Retina (tissue), 1 donor: ENCODE results near the gene CPXM2.

Experiments used
- DNase-seq: peaks from one replicate; pipeline ENCODE4 v3.0.0-alpha.2; 2016

The CPXM2 gene

DNA sequence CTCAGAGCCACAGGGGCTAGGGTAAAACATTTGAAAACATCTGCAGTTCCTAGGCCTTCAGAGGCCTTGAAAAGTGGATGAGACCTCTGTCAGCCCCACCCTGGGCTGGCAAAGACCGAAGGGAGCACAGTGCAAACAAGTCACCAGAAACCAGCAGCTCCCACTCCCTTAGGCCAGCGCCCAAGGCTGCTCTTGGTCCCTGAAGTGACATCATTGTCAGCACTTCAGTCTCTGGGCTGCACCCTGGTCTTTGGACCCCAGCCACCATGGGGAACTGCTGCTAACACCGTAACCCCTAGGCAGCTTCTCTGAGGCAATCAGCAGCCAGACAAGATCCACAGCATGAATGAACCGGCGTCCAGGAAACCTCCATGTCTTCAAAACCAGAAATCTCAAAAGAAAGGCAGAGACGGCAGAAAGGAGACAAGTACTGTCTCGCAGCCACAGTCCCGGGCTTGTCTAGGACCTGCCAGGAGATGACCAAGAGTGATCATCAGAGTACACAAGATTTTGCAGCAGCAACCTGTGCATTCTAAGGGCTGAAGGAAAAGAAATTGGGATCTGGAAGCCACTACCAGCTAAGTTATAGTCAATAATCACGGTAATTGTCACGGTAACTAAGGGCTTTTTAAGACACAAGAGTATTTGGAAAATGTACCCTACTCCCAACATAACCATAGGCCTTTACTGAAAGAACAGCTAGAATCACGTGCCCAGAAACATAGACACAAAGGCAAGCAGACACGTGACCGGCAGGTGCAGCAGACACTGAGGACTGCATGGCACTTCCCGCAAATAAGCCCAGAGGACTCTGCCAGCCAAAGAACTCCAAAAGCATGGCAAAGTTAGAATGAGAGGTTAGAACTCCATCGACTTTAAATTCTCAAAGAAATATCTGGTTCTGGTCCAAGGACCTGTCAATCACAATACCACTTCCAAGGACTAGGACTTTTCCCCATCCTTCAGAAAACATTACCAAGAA lies 23.3 kb downstream of the CPXM2 start:
- no peak for DNase-seq

DNA sequence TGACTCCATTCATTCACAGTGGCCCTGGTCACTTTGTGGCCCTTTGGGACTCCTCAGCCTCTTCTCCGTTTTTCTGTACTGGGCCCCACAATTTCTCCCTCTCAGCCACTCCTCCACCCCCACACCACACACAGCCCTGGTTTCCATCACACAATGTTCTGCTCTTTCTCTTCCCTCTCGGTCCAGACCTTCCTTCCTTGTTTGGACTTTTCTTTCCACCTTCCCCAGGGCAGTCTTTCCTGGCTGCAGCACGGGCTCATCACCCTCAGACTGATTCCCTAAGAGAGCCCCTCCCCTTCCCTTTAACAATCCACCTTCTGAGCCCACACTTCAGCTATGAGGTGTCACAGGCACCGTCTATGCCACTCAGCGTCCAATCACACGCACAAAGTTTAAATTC lies 25.7 kb downstream of the CPXM2 start:
- no peak for DNase-seq

DNA sequence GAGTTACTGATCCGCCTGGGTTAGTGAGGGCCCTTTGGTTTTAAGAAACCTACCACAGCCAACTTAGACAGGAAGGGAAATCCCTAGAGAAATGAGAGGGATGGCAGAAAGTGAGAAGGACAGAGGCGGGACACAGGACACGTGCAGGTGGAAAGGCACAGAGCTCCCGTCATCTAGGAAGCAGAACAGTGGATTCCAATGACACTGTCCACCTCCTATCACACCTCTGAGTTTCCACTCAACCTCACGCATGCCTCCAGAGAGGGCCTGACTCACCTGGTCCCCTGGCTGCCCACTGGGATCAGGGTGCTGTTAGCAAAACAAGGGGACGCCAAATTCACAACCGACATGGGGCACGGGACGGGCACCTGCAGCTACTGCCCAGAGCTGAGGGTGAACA lies 26.3 kb downstream of the CPXM2 start:
- no peak for DNase-seq

DNA sequence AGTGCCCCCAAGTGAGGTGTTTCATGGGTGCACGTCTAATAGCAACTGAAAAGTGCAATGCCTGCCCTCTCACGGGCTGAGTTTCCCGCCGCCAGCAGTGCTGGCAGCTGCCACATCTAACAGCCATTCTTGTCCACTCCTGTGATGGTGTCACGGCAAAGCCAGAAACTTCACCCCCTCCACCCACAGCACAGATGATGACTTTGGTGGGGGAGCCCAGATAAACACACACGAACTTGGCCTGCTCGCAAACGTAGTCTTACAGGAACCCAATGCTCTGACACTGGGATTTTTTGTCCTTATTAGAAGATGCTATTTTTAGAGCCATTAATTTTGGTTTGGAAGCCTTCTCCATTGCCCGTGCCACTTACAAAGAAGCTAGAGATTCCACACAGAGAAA lies 26.7 kb downstream of the CPXM2 start:
- no peak for DNase-seq

DNA sequence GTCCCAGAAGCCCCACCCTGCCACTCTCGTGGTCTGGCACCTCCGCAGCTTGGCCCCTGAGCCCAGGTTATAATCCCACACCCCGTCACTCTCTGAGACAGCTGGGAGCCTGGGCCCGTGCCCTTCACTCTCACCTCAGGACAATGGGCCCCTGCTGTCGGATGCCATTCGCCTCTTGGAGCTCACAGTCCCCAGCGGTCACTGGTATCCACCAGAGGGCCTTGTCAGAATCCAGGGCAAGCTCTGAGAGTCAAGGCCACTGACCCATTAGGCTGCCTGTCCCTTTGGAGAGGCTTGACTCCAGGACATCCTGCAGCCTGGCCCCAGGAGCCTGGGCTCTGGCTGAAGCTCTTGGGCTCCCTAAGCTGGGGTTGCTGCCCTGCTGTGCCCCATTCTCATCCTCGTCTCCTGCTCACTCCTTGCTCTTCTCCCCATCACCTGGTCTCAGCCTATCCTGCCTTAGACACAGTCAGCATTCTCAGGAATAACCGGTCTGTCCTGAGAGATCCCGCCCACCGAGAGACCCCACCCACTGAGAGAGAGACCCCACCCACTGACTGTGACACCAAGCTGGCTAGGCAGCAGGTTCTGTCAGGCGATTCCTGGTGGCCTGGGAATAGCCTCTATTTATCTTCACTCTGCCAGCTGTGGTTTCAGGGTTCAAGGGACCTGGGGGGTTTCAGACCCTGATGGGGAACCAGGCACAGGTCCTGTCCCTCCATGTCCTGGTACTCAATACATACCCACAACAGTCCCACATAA lies 27.7 kb downstream of the CPXM2 start:
- DNase-seq, result no peak

DNA sequence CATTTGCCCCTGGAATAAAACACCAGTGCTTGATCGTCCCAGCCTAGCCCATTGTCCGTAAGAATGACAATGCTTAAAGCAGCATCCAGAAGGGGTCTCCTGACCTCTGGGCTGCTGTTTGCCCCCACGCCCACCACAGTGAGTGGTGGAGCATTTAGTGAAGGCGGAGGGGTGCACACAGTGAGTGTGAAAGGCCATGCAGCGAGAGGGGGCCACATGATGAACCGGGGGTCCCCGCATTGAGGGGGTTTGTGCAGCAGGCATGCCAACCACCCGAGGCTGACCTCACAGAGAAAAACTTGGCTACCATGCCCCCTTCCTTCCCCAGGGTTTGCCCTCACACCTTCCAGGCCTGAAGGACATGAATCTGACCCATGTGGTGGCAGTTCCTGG lies 28.4 kb downstream of the CPXM2 start:
- DNase-seq, result no peak

DNA sequence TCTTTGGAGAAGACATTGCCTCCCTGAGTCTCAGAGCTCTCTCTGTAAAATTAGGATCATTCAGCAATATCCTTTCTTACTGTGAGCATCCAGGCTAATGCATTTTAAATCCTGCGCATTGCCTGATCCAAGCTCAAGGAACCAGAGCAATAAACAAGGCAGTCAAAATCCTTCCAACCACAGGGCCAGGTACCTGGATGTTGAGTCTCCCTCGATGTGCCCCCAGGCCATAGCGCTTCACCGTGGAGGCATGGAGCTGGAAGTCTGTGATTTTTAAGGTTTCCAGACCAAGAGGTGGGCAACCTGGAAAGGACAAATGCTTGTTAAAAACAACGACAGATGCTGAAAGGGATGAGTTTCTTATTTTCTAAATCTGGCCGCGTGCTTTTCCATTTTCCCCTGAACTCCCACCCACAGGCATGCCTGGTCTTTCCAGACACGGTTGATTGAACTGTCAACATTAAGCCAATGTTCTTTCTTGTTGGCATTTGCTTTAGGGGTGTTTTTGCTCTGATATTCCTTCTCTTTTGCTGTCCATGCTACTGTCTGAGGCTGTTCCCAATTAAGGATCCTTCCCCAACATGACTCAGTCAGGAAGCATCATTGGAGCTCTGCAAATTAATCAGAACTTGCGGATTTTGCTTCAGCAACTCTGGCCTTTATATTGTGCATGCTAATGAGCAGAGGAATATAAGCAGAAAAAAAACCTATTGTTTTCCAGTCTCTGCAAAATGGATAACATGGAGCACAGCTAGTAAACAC lies 29.0 kb downstream of the CPXM2 start:
- no peak for DNase-seq

DNA sequence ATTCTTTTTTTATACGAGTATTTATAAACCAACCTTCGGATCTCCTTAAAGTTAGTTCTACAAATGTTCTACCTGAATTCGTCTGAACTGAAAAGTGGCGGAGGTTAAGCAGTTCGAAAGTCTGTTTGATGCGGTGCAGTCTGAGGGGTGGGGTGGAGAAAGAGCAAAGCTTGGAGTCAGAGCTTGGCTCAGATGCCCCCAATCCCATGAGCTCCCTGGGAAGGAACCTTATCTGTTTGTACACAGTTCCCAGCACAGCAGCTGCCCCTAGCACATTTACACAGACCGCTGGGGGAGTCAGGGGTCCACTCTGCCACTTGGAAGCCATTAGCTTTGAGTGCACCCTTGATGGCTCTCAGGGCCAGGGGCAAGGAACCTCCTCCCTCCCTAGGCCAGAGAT lies 30.8 kb downstream of the CPXM2 start:
- no peak for DNase-seq

DNA sequence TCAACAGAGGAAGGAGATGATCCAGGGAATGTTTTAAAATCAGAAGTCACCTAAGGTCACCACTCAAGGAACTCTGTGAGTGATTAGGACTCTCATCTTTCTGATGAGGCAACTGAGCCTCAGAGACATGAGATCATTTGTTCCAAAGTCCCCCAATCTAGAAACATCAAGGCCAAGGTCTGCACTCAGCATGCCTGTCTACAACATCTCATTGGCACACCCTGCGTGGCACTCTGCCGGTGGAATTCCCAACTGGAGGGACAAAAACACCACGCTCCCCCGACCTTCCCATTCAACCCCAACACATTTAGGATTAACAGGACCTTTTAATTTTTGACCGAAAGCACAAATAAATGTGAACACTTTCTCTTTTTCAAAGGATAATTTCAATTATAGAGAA lies 31.4 kb downstream of the CPXM2 start:
- no peak for DNase-seq

DNA sequence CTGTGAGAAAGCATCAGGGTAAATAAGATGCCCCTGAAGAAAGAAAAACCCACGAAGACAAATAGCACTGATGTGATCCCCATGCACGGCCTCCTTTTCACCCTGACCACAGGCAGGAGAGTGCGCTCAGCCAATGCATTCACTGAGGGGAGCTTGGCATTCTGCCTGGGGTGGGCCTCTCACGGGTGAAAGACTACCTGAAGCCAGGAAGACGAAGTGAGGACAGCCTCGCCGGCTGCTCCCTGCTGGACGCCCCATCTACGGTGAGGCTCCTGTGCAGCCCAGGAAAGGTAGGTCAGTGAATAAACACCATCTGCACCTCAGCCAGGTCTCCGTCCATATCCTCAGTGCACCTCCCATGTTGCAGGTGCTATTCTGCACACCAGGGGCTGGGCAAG lies 32.0 kb downstream of the CPXM2 start:
- no peak for DNase-seq

DNA sequence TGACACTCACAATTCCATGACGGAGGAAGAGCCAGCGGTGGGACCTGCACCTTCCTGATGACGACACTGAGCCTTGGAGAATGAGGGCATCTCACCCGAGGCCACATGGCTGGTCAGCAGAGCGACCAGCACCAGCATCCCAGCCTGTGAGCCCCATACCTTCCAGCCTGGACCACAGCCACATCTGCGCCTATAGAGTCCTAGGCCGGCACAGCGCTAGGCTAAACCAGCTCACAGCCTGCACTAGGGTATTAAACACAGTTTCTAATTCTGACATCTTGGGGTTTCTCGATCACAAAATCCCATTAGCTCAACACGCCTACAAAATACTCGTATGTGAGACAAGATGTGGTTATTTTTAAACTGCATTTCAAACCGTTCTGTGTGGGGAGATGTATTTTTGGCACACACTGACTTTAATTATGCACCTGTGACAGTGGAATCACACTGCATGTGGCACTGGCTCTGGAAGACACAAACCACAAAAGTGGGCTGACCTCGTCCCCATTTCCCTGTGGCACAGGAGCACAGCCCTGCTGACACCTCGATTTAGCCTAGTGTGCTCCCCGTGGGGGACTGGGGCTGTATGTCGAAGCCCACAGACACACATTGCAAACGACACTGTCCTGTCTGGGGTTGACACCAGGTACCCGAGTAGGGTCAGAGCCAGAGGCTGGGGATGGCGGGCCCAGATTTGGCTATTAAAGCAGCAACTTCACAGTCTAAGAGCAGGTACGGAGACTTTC lies 32.5 kb downstream of the CPXM2 start:
- DNase-seq, result no peak

DNA sequence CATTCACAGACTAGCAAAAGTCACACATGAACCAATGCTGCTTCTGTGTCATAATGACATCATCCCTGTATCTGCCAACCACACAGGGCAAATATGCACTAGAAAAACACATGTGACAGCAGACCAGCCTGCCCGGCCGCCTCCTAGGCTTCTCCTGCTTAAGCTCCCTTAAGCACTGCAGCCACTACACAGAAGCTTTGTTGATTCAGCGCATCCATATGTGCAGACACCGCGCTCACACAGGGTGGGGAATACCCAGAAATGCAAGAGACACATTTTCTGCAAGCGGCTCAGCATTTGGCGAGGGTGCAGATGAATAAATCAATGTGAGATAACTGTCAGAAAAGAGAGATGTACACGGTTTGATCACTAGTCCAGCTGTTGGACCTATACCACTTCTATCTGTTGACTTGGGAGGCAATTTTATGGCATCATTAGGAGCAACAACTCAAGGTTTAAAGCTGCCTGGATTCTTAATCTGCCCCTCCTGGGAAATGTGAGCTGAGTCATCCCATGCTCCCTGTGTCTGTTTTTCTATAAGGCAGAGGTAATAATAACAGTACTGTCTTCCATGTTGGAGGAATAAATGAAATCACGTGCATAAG lies 33.4 kb downstream of the CPXM2 start:
- DNase-seq, result no peak

DNA sequence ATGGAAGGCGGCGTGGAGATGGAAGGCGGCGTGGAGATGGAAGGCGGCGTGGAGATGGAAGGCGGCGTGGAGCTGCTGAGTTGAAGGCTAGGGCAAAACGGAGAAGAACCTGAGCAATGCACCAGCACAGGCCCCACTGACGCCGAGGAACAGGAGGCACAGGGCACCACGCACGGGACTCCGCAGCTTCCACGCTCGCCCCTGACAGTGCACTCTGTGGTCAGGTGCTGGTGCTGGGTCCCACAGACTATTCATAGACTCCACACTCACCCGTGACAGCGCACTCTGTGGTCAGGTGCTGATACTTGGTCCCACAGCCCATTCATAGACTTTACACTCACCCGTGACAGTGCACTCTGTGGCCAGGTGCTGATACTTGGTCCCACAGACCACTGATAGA lies 34.0 kb downstream of the CPXM2 start:
- DNase-seq, result no peak

DNA sequence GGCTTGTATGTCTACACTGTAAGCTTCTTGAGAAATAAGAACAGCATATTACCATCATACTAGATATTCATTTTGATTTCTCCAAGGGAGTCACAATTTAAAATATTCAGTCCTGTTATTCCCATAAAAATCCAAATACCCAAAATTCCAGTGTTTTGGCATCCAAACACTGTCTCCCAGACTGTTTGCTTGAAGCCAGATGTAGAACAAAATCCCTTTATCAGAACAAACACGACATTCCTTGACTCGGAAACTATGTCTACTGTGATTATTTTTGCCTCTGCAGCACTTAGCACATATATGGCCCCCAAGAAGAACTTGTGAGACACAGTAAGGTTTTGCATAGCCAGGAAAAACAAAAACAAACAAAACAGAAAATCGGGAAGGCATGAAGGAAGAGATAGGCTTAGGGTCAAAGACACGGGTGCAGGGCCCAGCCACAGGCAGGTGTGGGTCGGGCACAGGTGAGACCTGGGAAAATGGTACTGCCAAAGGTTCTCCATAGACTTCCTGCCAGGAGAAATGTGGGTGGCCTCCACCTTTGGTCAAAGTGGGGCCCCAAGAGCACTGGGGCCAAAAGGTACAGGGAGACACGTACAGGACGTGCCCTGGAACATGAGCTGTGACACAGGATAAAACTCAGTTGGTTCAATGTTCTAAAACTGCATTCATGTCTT lies 36.5 kb downstream of the CPXM2 start:
- DNase-seq, result no peak

DNA sequence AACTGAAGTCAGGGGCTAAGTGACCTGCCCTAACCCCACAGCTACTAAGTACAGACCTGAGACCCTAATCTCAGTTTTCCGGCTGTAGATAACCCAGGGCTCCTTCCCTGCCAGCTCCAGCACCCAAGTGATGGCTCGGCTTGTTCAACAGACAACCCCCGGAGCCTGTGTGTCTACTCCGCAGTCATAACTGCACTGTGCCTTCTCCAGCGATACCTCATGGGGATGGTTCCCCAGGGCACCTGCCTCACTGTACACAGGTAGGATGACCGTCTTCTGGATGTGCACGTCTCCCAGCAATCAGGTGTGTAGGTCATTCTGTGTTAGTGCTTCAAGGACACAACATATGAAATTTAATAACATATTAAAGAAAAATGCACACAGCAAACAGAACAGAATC lies 37.1 kb downstream of the CPXM2 start:
- DNase-seq, result no peak

DNA sequence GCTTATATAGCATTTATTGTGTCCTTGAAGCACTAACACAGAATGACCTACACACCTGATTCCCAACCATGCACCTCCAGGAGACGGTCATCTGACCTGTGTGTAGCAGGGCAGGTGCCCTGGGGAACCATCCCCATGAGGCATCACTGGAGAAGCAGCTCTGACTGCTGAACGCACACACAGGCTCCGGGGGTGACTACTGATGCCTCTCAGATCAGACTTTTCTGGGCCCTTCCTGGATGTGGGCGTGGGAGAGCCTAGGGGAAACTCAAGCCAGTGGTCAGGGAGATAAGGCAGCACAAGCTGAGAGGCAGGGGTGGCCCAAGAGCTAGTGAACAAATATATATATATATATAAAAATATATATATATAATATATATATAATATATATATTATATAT lies 37.6 kb downstream of the CPXM2 start:
- no peak for DNase-seq

DNA sequence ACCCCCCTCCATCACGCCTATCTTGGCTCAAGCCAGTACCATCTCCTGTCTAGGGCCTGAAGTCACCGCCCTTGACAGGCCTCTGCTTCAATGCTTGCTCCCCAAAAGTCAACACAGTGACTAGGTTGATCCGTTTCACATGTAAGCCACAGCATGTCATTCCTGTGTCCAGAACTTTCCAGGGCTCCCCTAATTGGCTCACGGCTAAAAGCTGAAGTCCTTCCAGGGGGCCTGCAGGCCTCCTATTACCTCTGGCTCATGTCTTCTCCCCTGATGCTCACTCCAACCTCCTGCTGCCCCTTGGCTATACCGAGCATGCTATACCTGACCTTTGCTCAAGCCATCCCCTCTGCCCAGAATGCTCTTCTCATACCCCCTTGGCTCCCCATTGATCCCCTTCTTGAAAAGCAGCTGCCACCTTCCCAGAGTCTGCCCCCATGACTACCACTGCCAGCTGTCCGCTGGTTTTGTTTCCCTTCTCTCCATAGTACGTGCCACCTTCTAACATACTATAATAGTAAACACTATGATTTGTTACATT lies 39.1 kb downstream of the CPXM2 start:
- no peak for DNase-seq

DNA sequence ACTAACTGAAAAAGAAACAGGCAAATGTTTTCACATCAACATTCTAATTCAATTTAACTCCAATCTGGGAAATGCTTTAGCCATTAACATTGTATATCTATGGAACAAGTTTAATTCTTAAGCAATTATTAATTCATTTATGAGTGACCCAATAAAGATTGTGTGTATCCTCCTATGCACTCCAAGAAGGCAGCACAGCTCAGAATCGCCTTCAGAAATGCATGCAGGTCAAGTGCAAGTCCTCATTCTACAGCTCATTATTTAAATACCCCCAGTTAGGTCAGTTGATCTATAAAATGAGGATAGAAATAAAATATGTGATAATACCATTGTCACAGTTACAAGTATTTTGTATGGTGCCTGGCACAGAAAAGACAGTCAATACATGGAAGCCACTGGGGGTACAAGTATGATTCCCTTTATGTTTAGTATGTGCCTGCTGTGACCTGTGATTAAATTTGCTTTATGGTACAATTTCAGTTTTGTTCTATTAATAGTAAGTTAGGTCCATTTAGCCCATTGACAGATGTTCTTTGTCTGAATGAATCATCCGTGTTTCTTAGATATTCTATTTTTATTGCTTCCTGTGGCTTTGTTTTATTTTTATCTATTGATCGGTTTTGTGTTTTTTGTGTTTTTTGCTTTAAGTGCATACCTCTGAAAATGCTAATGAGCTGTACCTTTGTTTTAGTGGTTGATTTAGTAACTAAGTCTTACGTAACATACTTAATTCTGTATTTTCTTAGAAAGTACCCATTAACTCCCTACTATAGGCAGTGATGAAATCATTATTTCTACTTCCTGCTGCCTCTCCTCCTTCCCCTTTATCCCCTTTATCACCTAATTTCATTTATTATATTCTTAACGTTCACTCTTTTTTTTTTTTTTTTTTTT lies 42.8 kb downstream of the CPXM2 start:
- no peak for DNase-seq

DNA sequence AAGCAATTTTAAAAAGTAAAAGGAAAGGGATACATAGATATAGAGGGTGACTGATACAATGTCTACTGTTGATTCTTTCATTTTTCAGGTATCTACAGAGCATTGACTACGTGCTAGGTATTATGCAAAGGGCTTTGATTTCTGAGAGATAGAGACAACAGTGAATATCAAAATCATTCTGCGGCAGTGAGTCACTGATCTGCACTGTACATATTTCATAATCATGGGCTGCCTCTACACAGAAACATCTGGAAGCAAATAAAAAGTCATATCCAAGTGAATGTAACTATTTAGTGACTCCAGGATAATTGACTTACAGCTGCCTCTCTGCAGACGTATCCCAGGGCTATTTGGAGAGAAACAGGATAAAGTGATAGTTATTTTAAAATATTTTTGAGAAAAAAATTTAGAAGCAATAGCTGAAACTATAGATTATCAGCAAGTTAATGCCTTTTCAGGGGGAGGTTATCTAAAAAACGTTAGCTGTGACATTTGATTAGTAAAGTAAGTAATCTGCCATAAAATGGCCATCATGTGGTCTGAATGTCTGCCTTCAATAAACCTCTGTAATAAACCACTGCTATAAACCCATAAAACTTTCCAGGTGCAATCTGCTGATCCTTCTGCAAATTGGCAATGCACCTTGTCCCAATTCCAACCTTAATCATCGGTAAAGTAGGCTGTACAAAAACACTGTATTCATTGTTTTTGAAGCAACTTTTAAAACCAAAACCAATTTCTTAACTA lies 43.7 kb downstream of the CPXM2 start:
- no peak for DNase-seq

DNA sequence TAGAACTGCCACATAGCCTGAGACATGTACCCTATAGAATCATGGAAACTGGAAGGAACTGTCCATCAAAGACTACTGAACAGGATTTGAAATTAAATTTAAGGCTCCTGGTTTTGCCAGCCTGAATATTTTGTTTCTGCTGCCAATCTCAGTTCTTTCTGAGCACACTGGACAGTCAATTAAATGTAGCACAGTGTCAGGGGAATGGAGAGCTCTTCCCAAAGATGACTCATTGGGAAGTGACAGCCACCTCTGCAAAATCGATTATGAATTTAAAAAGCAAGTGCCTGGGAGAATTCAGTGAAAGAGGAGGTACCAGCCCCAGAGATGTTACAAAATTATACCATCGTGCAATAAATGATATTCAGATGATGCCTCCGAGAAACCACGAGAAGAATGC lies 47.8 kb downstream of the CPXM2 start:
- no peak for DNase-seq
